GM21717 (cell line): Measurements from ENCODE around the gene CYB5A.
A peak's percentile ranks its signal among the peaks of the same experiment; 100 is the strongest.
"Not testable (repeated sequence)": the region's sequence is repeated elsewhere in the genome, so short reads cannot be mapped to it uniquely, and the experiment has no call there.

Experiments used
- ATAC-seq: cut with Tn5 transposase; IDR thresholded peaks from one replicate; pipeline ENCODE4 v1.9.1; 2021; ENCODE audit warnings: mild to moderate bottlenecking, moderate library complexity; ENCODE audit not compliant: unreplicated experiment

The CYB5A gene

DNA sequence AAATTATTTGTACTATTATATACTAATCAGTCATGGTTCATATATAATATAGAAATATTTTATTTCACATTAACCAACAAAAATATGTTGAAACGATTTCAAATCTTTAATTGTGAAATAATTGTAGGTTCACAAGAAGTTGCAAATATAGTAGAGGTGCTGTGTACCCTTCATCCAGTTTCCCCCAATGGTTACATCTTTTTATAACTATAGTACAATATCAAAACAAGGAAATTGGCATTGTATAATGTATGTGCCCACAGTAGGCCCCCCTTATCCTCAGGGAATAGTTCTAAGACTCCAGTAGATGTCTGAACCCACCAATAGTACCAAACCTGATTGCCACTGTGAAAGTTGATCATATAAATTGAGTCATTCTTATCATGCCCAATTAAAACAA is 7.4 kb upstream of the CYB5A start:
- ATAC-seq: no peak

- no peak for ATAC-seq
These were observed 2.8 kb upstream of the CYB5A start for GRCh38 chr18:74294526-74294925.

- ATAC-seq: not testable (repeated sequence)
These were observed 1.2 kb upstream of the CYB5A start for GRCh38 chr18:74292982-74293381.

GRCh38 chr18:74292541-74292858 is 737 bp upstream of the CYB5A start:
- ATAC-seq: no peak

GRCh38 chr18:74291472-74291770 is 342 bp downstream of the CYB5A start:
- ATAC-seq: peak; percentile 0

DNA sequence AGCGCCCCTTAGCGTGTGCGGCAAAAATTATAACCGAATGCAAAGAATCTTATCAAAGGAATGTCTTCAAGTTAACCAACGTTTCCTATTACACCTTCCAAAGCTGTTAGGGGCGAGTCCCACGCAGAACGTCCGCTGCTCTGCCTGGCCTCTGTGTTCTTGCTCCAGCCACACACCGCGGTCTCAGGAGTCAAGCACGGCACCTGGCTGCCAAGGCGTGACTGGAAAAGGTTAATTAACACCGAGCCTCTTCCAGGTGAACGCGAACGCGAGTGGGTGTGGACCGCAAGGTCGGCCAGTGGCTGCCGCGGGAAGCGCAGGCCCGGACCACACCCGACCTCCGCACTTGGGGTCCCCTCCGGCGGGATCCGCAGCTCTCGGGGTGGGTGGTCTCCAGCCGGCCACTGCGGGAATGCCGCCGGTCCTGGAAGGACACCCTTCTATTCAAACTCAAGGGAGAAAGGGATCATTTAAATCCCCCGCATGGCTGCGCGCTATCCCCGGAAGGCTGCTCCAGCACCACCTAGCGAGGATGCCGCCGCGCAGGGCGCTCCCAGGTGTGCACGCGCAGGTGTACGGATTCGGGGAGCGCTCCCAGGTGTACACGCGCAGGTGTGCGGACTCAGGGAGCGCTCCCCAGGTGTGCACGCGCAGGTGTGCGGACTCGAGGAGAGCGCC is 830 bp downstream of the CYB5A start:
- no peak for ATAC-seq

GRCh38 chr18:74290021-74290420 is 1.7 kb downstream of the CYB5A start:
- ATAC-seq: no peak

- ATAC-seq: no peak
These were observed 2.6 kb downstream of the CYB5A start for GRCh38 chr18:74289137-74289536.

GRCh38 chr18:74288730-74289129 is 3.0 kb downstream of the CYB5A start:
- ATAC-seq: no peak

DNA sequence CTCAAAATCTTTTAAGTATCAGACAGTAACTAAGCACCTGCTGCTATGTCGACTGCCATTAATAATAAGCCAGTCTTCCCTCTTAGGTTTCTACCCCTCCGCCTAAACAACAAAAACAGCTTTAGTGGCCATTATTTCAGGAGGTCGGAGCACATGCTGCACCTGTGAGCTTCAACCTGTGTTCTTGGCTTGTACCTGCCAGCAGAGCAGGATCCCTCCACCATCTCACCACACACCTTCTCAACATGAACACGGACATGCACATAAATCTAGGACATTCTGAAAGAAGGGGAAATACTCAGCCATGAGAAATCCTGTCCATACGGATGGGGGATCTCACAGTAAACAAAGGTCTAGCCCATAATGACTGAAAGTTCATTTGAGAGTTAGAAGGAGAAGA is 3.7 kb downstream of the CYB5A start:
- ATAC-seq: no peak

DNA sequence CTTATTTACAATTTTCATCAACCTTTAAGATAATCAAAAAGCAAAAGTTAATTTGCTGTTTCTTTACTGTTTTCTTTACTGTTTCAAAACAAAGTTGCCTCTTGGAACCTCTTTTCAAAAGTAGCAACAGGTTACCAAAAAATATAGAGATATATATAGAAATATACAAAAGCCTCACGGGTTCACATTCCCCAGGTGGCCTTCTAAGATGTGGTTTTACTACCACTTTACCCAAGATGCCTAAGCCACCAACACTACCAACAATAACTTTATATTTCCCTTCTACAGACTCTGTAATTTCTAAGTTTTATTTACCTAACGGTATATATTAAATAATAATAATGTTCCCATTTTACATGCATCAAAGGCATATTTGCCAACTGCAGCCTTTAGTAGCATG is 4.9 kb downstream of the CYB5A start:
- no peak for ATAC-seq

DNA sequence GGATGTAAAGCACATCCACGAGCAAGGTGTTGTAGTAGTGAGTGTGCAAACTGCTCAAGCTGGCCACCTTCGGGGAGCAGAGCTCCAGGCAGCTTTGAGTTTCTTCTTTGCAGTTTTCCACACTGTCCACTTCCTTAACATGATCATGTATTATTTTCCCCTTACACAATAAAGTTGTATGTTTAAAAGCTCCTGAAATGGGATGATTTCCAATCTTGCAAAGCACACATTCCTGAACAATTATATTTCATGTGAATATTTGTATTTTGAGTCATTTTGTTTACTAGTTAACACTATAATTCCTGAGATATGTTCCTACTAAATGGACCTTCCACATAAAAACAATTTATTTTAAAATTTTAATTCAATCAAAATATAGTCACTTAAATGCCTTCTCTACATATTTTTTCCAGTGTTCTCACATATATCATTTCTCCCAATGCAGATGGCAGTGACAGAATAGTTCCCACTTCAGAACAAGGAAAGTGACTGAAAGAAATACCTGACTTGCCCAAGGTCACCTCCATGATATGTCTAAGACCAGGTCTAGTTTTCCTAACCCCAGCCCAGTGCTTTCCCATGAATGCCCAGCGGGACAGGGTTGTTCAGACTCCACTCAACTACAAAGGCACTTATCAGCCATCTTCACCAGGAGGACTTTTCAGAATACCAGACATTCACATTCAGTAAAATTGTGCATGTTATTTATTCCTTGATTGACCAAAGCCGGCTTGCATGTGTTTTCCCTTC is 5.5 kb downstream of the CYB5A start:
- no peak for ATAC-seq

DNA sequence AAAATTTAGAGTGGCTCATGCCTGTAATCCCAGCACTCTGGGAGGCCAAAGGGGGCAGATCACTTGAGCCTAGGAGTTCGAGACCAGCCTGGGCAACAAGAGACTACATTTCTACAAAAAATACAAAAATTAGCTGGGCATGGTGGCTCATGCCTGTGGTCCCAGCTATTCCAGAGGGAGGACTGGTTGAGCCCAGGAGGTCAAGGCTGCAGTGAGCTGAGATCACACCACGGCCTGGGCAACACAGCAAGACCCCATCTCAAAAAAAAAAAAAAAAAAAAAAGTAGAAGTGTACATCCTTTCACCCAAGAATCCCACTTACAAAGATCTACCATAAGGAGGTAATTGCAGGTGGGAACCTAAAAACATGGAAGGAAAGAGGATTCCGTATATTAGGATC is 6.2 kb downstream of the CYB5A start:
- not testable (repeated sequence) for ATAC-seq

GRCh38 chr18:74284980-74285355 is 6.8 kb downstream of the CYB5A start:
- ATAC-seq: no peak

GRCh38 chr18:74284191-74284979 is 7.4 kb downstream of the CYB5A start:
- ATAC-seq: no peak

DNA sequence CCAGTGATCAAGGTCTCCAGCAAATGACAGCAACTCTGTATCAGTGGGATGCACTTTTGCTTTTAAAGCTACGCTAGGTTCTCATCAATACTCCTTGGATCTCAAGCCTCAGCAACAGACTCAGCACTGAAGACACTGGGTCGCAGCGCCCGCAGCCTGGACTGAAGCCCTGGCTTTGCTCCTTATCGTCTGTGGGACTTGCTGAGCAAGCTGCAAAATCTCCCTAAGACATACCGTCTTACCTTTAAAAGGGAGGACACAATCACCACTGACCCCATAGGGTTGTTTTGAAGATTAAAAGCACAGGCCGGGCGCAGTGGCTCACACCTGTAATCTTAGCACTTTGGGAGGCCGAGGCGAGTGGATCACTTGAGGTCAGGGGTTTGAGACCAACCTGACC is 8.1 kb downstream of the CYB5A start:
- ATAC-seq: no peak

DNA sequence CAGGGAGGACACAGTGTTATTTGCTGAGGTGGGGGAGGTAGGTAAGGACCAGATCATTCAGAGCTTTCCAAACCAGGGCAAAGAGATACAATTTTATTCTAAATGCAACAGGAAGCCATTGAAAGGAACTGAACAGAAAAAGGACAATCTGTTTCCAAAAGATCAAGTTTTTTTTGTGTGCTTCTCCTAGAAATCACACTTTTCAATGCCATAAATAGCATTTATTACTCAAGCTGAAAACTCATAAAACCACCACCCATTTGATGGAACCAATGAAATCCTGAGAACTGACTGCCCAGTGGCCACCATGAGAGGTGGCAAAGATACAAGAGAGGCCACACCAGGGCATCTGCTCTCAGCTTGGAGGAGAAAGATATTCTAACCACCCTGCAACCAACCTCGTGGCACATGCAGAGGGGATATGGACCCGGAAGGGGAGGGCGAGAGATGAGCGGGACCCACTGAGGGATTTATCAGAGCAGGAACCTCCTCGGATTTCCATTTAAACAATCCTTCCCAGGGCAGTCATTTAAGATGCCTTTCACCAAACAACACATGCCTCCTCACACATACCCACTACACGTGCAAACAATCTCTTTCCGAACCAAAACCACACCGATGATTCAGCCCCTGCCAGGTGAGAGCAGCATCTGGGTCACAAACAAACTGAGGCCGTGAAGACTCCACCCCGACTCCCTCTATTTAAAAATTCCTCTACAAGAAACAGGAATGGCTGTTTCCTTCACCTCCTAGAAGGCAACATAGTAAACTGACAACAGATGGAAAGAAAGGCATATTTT is 8.8 kb downstream of the CYB5A start:
- no peak for ATAC-seq

DNA sequence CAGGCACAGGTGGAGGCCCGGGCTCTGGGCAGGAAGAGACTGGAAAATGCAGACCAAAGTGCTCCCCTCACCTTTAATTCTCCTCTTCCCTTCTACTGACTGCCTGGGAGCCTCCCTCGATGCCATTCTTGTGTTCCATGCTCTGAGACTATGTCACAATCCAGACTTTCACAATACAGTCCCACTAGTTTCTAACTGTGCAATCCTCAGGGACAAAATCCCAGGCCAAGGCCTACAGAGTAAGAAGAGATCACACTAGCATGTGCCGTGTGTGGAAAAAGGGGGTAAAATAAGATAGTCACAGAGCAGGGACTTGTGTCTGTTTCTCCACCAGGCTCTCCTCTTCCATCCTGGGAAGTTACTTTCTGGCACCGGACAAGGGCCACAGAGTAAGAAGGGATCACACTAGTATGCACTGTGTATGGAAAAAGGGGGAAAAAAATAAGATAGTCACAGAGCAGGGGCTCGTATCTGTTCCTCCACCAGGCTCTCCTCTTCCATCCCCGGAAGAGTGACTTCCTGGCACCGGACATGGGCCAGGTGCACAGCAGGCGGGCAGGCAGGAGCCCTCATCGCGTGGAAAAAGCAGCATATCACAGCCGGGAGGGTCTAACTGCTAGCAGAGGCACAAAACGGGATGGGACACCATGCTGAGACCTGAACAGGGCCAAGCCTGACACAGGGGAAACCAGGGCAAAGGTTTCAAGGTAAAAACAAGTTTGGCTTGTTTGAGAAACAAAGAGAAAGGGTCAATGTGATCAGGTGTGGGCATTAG is 9.6 kb downstream of the CYB5A start:
- ATAC-seq: no peak

DNA sequence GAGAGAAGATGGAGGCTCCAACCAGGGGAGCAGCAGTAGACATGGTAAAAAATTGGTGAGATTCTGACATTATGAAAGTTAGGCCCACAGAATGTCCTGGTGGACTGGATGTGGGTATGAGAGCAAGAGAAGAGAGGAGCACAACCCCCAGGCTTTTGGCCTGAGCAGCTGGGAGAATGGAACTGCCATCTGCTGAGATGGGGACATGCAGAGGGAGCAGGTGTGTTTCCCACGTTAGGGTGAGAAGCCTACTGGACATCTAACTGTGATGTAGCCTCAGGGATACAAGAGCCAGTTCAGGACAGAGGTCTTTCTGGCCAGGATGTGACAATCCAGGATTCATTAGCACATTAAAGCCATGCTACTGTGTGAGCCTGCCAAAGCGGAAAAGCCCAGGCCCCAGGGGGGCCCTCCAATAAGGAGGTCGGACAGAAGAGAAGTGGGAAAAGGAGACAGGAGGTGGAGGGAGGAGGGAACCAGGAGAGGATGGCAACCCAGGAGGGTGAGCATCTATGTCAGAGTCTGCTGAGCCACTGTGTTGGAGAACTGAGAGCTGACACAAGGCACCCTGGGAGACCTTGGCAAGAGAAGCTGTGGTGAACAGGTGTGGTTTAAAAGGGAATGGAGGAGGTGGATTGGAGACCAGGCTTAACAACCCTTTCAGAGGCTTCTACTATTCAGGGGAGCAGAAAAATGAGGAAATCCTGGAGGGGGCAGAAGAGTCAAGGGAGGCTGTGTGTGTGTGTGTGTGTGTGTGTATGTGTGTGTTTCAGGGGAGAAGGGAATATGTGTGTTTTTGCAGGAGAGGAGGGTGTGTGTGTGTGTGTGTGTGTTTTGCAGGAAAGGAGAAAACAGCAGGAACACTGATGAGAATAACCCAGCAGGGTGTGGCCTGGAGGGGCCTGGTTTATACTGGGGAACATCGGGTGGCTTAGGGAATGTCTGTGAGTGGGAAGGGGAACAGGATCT is 10.5 kb downstream of the CYB5A start:
- no peak for ATAC-seq

- no peak for ATAC-seq
These were observed 12.8 kb downstream of the CYB5A start for GRCh38 chr18:74278983-74279382.
